GM10266 (cell line): ENCODE results near the gene BLTP1.

ENCODE experiments used
- DNase-seq: peaks from one replicate; pipeline ENCODE4 v3.0.0; 2012; ENCODE audit errors: extremely low spot score
- CTCF ChIP-seq: IDR thresholded peaks from 2 replicates; pipeline ENCODE4 v1.5.1; 2012; ENCODE audit warnings: mild to moderate bottlenecking, low read depth; ENCODE audit not compliant: control insufficient read depth, insufficient read depth; ENCODE audit errors: missing control alignments

BLTP1 gene

DNA sequence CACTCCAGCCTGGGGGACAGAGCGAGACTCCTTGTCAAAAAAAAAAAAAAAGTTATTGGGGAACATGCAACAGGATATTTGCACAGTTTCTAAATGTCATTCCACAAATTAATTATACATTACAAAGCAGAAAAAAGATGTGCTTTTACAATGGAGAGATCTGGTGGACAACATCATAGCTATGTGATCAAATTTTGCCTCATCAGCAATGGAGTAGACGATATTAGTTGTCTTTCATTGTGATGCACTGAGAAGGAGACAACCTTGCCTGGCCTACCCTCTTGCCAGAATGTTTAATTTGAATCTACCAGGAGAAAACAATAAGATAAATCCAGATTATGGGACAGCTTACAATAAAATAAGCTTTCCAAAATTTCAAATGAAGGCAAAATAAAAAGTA, 30.5 kb upstream of the BLTP1 start:
- TF ChIP-seq CTCF: no peak
- DNase-seq: no peak

GRCh38 chr4:122122083-122122482, 30.0 kb upstream of the BLTP1 start:
- TF ChIP-seq CTCF: no peak
- no peak for DNase-seq

DNA sequence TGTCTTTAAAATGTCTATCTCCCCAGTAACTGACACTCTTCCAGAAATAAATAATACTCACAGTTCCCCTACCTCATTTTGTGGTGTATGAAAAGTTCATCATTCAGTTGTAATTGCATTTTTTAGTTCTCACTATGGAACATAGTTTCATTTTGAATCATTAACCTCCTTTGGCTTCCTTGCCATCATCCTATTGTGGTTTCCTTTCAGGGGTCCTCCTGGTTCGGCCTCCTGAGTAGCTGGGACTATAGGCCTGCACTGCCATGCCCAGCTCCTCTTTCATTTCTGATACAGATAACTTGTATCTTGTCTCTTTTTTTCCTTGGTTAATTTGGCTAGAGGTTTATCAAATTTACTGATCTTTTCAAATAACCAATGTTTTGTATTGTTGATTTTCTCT, 23.1 kb upstream of the BLTP1 start:
- no peak for DNase-seq
- TF ChIP-seq CTCF: no peak

- DNase-seq: no peak
- no peak for TF ChIP-seq CTCF
Measured at GRCh38 chr4:122131562-122132157, 20.5 kb upstream of the BLTP1 start.

DNA sequence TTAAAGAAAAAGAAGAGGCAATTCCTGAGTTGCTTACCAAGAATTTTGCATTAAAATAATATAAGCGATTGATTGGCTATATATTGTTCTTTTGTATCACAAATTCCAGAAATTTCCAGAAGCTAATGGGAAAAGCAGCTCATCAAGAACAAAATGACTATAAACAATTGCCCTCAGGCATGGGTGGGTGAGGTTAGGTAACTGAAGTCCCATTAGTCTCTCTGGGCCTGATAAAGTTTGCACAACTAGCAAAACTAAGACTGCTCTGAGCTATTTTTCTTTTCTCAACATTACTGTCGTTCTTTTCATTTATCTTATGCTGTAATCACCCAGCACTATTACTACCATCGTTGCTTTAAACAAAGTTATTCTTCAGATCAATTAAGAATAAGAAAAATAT, 19.2 kb upstream of the BLTP1 start:
- TF ChIP-seq CTCF: no peak
- no peak for DNase-seq

GRCh38 chr4:122139139-122139538, 13.0 kb upstream of the BLTP1 start:
- no peak for DNase-seq
- TF ChIP-seq CTCF: no peak

DNA sequence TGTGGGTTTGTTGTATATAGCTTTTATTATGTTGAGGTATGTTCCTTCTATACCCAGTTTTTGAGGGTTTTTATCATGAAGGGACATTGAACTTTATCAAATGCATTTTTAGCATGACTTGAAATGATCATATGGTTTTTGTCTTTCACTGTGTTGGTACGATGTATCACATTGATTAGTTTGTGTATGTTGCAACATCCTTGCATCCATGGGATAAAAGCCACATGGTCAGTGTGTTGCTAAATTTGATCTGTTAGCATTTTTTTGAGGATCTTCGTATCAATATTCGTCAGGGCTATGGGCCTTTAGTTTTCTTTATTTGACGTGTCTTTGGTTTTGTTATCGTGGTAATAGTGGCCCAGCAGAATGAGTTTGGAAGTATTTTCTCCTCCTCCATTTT, 11.3 kb upstream of the BLTP1 start:
- no peak for TF ChIP-seq CTCF
- no peak for DNase-seq
